GM12801 (cell line): ENCODE results near the gene TWNK.

ENCODE experiments used
- CTCF ChIP-seq: IDR thresholded peaks from one replicate; pipeline ENCODE4 v1.5.1; 2011; ENCODE audit warnings: control low read depth; ENCODE audit not compliant: insufficient read length; ENCODE audit errors: extremely low read depth

The TWNK gene

DNA sequence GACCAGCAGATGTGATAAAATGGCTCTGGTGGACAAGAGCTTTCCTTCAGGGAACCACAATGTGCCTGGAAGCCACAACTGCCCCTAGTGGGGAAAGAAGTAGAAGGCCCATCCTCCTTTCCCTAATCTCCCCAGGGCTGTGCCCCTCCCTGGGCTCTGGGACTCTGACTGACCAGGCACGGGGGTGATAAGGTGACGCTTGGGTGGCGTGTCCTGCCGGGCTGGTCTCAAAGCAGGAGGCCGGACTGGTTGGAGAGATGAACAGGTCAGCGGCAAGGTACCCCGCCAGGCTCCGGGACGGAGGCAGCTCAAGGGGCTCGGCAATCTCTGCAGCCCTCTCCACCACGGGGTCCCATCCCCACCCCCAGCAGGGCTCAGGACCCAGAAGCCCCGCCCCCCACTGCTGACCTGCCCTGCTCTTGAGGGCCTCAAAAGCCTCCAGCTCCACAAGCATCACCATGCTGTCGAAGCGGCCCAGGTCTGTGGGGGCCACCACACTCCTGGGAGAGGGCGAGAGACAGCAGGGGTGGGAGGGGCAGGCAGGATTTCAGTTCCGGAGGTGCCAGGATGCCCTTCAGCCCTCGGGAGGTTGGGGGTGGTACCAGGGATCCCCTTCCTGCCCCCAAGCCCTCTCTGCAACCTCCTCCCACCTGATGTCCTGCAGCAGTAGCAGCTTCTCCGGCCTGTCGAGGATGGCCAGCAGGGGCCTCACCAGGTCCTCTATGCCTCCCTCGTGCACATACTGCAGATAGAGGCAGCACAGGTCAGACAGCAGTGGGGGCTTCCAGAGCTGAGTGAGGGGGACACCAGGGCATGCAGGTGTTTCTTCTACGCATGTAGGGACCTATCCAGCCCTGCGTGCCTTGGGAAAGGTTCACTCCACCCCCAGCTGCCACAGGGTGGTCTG, 24.4 kb downstream of the TWNK start:
- no peak for TF ChIP-seq CTCF

GRCh38 chr10:101012525-101013364, 25.4 kb downstream of the TWNK start:
- TF ChIP-seq CTCF = peak; percentile 1

DNA sequence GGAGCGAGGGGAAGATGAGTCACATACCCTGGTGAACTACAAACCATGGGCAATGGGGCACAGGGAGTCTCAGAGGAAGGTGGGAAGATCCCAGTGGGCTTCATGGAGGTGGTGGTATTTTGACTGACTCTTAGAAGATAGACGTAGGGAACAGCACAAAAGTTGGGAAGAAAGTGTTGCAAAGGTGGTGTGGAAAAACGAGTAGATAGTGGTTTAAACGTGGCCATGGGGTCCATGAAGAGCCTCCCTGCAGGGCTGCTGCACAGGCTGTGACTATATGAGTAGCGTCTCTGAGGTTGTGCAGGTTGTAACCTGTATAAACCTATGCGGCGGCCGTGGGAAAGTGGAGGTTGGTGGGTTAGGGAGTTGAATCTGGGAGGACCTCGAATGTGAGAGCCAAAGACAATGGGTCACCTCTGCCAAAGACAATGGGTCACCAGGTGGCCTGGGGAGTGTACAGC, 26.1 kb downstream of the TWNK start:
- no peak for TF ChIP-seq CTCF

- TF ChIP-seq CTCF = peak; percentile 51
Measured at GRCh38 chr10:101014230-101014884, 27.0 kb downstream of the TWNK start.

DNA sequence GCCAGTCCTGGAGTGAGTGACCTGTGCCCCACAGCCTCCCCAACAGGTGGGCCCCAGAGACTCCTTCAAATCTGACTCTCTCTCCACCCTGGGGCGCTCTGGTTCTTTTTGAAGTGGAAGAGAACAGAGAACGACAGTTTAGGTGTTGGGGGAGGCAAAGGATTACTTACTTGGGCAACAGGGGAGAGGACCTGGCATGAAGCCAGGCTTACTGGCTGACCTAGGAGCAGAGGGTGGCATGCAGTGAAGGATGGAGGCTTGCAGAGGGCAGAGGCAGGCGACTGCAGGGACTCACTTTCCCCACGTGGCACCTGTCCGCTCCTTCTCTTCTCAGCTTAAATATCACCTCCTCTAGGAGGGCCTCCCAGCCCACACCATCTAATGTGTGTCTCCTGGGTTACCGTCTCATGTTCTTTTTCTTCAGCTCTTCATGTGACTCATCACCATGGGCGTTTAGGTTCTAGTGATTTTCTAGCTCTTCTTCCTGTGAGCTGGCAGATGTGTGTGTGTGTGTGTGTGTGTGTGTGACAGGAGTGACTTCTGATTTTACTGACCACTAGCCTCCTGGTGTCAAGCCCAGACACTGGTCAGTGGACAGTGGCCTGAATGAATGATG, 27.7 kb downstream of the TWNK start:
- no peak for TF ChIP-seq CTCF

- no peak for TF ChIP-seq CTCF
Measured at GRCh38 chr10:101015582-101015973, 28.2 kb downstream of the TWNK start.
